Measurements from ENCODE around the gene FBN1.

Gene FBN1

GRCh38 chr15:48657950-48658591 is 12.6 kb upstream of the FBN1 start:
- Histone ChIP-seq H3K27me3 (ENCODE audit: insufficient read depth, low read depth, severe bottlenecking) (no peaks in the 10 kb centered on the region), H3K36me3 (no peaks in the 10 kb centered on the region), H3K4me3 (ENCODE audit: low read depth, low read length) (no peak overlapping the region), H3K27ac (no peak overlapping the region), H3K9me3 (ENCODE audit: severe bottlenecking) (no peaks in the 10 kb centered on the region)
- TF ChIP-seq CTCF (IDR thresholded peaks at IDR 0.05; ENCODE audit: low read depth, low read length): no peak
- DNase-seq: no peak

GRCh38 chr15:48654801-48655200 is 9.3 kb upstream of the FBN1 start:
- Histone ChIP-seq H3K36me3 (no peaks in the 10 kb centered on the region), H3K4me3 (ENCODE audit: low read depth, low read length) (no peak overlapping the region), H3K27me3 (ENCODE audit: insufficient read depth, low read depth, severe bottlenecking) (no peaks in the 10 kb centered on the region), H3K9me3 (ENCODE audit: severe bottlenecking) (no peaks in the 10 kb centered on the region), H3K27ac (no peak overlapping the region)
- DNase-seq: no peak
- TF ChIP-seq CTCF (IDR thresholded peaks at IDR 0.05; ENCODE audit: low read depth, low read length): no peak

- Histone ChIP-seq H3K9me3 (ENCODE audit: severe bottlenecking) (no peaks in the 10 kb centered on the region), H3K27me3 (ENCODE audit: insufficient read depth, low read depth, severe bottlenecking) (no peaks in the 10 kb centered on the region), H3K36me3 (no peaks in the 10 kb centered on the region), H3K27ac (no peak overlapping the region), H3K4me3 (ENCODE audit: low read depth, low read length) (no peak overlapping the region)
- TF ChIP-seq CTCF (IDR thresholded peaks at IDR 0.05; ENCODE audit: low read depth, low read length): no peak
- no peak for DNase-seq
These were observed 8.6 kb upstream of the FBN1 start for GRCh38 chr15:48653913-48654670.

GRCh38 chr15:48653216-48653615 is 7.7 kb upstream of the FBN1 start:
- DNase-seq: no peak
- Histone ChIP-seq H3K27ac (no peak overlapping the region), H3K9me3 (ENCODE audit: severe bottlenecking) (no peaks in the 10 kb centered on the region), H3K36me3 (no peaks in the 10 kb centered on the region), H3K4me3 (ENCODE audit: low read depth, low read length) (no peak overlapping the region), H3K27me3 (ENCODE audit: insufficient read depth, low read depth, severe bottlenecking) (no peaks in the 10 kb centered on the region)
- TF ChIP-seq CTCF (IDR thresholded peaks at IDR 0.05; ENCODE audit: low read depth, low read length): no peak

- Histone ChIP-seq H3K27me3 (ENCODE audit: insufficient read depth, low read depth, severe bottlenecking) (no peaks in the 10 kb centered on the region), H3K4me3 (ENCODE audit: low read depth, low read length) (no peak overlapping the region), H3K9me3 (ENCODE audit: severe bottlenecking) (no peaks in the 10 kb centered on the region), H3K36me3 (no peaks in the 10 kb centered on the region), H3K27ac (no peak overlapping the region)
- DNase-seq: no peak
- TF ChIP-seq CTCF (IDR thresholded peaks at IDR 0.05; ENCODE audit: low read depth, low read length): no peak
These were observed 7.1 kb upstream of the FBN1 start for GRCh38 chr15:48652510-48653076.
